GM21825 (cell line): Measurements from ENCODE around the gene GCNT3.

Experiments used
- ATAC-seq: cut with Tn5 transposase; IDR thresholded peaks from one replicate; pipeline ENCODE4 v1.9.1; 2021; ENCODE audit warnings: mild to moderate bottlenecking, moderate library complexity; ENCODE audit not compliant: unreplicated experiment

The GCNT3 gene

DNA sequence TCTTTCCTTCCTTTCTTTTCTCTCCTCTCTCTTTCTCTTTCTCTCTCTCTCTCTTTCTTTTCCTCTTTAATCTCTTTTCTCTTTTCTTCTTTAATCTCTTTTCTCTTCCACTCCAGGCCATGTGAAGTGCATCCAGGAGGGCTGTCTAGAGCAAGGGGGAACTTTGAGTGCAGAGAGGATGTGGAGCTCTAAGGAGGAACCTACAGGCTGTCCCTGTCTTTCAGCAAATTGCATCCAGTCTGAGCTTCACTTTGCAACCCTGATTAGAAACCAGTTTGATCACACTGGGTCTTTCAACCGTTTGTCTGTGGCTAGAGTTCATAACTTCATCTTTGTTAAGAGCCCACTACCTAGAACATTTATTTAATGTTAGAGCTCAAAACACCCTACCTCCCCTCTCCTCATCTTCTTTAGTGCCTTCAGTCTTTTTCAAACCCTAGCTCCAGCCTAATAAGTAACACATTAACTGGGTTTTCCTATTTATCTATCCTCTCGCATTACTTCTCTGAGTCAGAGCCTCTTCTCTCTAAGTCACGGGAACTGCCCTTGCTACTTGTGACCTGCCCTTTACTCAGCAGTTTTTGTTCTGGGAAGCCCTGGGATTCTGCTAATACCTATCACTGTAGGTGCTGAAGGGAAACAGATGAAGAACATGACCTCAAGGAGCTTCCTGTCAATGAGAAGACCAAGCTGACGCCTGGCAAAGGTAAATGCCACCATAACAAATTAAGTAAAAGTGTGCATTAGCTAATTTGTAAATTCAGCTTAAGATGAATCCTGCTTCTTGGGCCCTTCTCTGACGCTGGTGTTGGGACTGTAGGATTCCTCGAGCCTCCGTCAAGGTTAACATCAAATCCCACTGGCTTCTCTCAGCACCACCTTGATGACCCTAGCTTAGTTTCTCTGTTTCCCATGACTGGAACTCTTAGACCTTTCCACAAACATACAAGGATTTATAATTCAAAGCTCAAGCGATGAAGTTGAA, at the start of gene GCNT3:
GCNT3 (plus strand) TSS at position 508 of the 985 bp plus-strand sequence. CDS start 6,456 bp downstream, outside the sequence.
- ATAC-seq, result no peak

GRCh38 chr15:59562448-59563186, 49.0 kb upstream of the GCNT3 start:
- ATAC-seq, result no peak

- ATAC-seq, result no peak
Measured at GRCh38 chr15:59565299-59565698, 46.3 kb upstream of the GCNT3 start.

GRCh38 chr15:59567324-59567723, 44.3 kb upstream of the GCNT3 start:
- ATAC-seq, result no peak

- ATAC-seq, result no peak
Measured at GRCh38 chr15:59569477-59569876, 42.1 kb upstream of the GCNT3 start.

DNA sequence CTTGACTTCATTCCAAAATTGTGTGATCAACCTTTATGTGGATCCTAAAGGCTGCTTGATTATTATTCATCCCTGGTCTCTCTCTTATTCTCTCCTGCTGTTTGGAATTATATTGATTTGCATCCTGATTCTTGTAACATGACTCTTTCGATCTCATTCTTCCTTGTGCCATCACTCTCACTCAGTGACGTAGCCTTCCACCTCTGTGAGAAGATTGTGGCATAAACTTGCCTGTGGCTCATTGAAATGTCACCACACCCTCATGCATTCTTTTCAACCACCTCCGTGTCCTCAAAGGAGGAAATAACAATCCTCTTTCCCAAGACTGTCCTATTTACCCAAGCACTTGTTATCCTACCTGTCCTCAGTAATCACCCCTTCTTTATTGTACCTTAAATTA, 41.3 kb upstream of the GCNT3 start:
- no peak for ATAC-seq

DNA sequence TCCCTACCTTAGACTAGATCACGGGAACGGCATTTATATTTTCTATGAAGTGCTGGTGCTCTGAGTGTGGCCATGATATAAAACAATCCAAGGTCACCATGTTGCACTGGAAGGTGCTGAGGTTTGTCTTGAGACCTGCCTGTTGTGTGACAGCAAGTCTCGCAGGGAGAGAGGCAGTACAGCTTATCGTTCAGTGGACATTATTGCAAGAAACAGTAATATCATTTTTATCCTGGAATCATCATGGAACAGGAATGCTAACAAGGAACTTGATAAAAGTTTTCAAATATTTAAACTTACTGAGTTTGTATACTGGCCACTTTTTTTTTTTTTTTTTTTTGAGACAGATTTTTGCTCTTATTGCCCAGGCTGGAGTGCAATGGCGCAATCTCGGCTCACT, 40.0 kb upstream of the GCNT3 start:
- no peak for ATAC-seq

DNA sequence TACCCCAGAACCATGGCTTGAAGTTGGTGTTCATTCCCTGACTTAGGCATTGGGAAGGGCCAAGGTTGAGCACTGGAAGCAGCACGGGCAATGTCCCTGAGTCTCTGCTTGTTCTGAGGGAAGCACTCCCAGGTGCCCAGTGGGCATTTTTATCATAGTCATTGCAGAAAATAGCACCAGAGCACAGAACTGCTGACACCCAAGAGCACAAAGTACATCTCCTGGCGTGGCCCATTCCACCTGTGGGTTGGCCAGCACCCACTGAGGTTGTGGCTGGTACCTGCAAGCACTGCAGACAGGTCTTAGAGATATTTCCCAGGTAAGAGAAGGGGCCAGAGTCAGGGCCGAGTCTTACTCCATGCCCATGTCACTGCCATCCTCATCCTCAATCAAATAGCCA, 28.5 kb upstream of the GCNT3 start:
- no peak for ATAC-seq

DNA sequence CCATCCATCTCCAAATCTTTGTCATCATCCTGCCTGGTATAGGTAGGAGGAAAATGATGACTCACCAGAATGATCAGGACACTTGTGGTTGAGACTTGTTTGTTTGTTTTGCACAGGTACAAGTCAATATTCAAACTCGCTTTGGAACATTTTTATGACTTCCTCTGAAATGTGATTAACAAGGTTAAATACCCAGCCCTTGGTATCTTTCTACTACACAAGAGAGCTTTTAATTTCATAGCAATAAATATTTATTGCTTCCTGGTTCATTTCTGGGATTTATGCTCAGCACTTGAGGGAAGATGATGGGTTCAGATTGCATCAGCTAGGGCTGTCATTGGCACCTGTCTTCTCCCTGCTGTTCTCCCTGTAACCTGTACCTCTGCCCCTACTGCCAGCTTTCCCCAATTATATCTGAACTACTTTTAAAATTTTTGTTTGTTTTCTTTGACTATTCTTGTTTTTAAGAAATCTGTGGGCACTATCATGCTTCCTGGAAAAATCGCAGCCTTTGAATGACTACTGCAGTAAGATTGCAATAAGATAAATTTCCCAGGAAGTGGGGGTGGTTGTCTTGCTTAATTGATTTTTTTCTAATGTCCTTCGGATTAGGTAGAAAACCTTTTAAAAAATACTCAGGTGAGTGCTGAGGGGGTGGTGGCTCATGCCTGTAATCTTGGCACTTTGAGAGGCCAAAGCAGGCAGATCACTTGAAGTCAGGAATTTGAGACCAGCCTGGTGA, 24.3 kb upstream of the GCNT3 start:
- ATAC-seq, result no peak

DNA sequence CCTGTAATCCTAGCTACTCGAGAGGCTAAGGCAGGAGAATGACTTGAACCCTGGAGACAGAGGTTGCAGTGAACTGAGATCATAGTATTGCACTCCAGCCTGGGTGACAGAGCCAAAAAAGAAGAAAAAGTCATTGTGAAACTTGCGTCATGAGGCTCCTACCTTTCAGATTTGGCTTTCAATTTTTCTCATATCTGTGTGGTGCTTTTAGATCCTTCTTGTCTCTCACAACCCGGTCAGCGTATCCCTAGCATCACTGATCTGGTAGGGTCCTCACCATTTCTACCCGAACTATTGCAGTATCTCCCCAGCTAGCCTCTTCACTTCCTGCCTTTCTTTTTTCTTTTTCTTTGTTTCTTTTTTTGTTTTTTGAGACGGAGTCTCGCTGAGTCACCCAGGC, 21.6 kb upstream of the GCNT3 start:
- ATAC-seq, result no peak

- no peak for ATAC-seq
Measured at GRCh38 chr15:59591356-59591755, 20.2 kb upstream of the GCNT3 start.

- no peak for ATAC-seq
Measured at GRCh38 chr15:59594493-59594942, 17.1 kb upstream of the GCNT3 start.

DNA sequence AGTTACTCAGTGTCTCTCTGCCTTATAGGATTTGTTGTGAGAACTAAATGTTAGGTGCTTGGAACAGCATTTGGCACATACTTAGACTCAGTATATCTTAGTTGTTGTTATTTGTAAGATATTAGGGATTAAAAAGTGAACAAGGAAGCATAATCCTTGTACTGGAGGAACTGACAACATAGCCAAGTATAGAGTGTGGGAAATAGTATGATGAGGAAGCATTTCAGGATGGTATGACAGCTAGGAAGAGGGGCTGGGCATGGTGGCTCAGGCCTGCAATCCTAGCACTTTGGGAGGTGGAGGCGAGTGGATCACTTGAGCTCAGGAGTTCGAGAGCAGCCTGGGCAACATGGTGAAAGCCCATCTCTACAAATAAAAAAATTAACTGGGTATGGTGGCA, 16.6 kb upstream of the GCNT3 start:
- no peak for ATAC-seq

- ATAC-seq, result no peak
Measured at GRCh38 chr15:59595434-59595915, 16.1 kb upstream of the GCNT3 start.

GRCh38 chr15:59596640-59597039, 14.9 kb upstream of the GCNT3 start:
- no peak for ATAC-seq

GRCh38 chr15:59598461-59598860, 13.1 kb upstream of the GCNT3 start:
- no peak for ATAC-seq

GRCh38 chr15:59605994-59606393, 5.6 kb upstream of the GCNT3 start:
- ATAC-seq, result no peak

- no peak for ATAC-seq
Measured at GRCh38 chr15:59609730-59610712, 1.6 kb upstream of the GCNT3 start.

- ATAC-seq, result no peak
Measured at GRCh38 chr15:59614153-59614552, 2.6 kb downstream of the GCNT3 start.

DNA sequence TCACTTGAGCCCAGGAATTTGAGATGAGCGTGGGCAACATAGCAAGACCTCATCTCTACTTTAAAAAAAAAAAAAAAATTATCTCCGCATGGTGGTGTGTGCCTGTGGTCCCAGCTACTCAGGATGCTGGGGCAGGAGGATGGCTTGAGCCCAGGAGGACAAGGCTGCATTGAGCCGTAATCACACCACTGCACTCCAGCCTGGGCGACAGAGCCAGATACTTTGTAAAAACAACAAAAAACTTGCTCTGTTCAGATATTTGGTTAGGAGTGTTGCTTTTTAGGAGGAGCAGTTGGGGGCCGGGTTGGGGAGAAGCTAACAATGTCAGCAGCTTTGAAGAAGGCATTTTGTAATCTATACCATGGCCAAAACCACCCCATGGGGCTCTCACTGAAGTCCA, 4.1 kb downstream of the GCNT3 start:
- no peak for ATAC-seq
